Measurements from ENCODE around the gene SDHAF2. TPM values are rescaled to one million over a fixed set of nuclear protein-coding genes. Genes with fewer than 3 reads are reported as not detected.

The SDHAF2 gene
- total RNA-seq, 1 experiment from 2014 or later, result 30.1 TPM

GRCh38 chr11:61484541-61484940 is 54.6 kb downstream of the SDHAF2 start:
- BruUV-seq (replicated peaks), result no TSS peak

GRCh38 chr11:61485080-61485479 is 55.2 kb downstream of the SDHAF2 start:
- no peak overlapping the region for H3K4me3 Mint-ChIP-seq (ENCODE audit: unreplicated experiment)
- POLR2A ChIA-PET, result interaction anchor here (0.7 to 1.5 kb wide), 2 partner anchors 13 to 130 kb away, joined by 3 read pairs; no protein-coding TSS in a partner anchor

More at GRCh38 chr11:61484541-61484940, 54.6 kb downstream of the SDHAF2 start:
- ChIA-PET CTCF (interaction anchor here (0.9 to 5.2 kb wide), 6 partner anchors 9 to 154 kb away, joined by 4 to 39 read pairs (median 7); no protein-coding TSS in a partner anchor), POLR2A (interaction anchor here (1.5 kb wide), 1 partner anchor 13 kb away, joined by 3 read pairs; no protein-coding TSS in a partner anchor)
- Mint-ChIP-seq H3K36me3 (ENCODE audit: insufficient read depth, unreplicated experiment) (peaks cover 6% of the 10 kb centered on the region), H3K27ac (ENCODE audit: low read depth, unreplicated experiment) (no peak overlapping the region), H3K4me1 (ENCODE audit: insufficient read depth, unreplicated experiment) (peaks cover 7% of the 10 kb centered on the region), H3K4me3 (ENCODE audit: unreplicated experiment) (no peak overlapping the region), H3K9me3 (ENCODE audit: unreplicated experiment) (no peaks in the 10 kb centered on the region), H3K27me3 (ENCODE audit: insufficient read depth, unreplicated experiment) (peaks cover 11% of the 10 kb centered on the region)
- intact Hi-C loops (cut with micrococcal nuclease), result loop anchor here (10.0 kb wide), 1 partner anchor 250 kb away; no protein-coding TSS in a partner anchor
- DNase-seq (ENCODE audit: unreplicated experiment), result no peak
- no peak for TF ChIP-seq CTCF (IDR thresholded peaks at IDR 0.05; ENCODE audit: unreplicated experiment)

GRCh38 chr11:61486011-61486620 is 56.2 kb downstream of the SDHAF2 start:
- H3K9me3 Mint-ChIP-seq (ENCODE audit: unreplicated experiment), result no peaks in the 10 kb centered on the region
- H3K36me3 Mint-ChIP-seq (ENCODE audit: insufficient read depth, unreplicated experiment), result peaks cover 6% of the 10 kb centered on the region
- BruUV-seq (replicated peaks), result no TSS peak
- H3K27me3 Mint-ChIP-seq (ENCODE audit: insufficient read depth, unreplicated experiment), result peaks cover 11% of the 10 kb centered on the region
- H3K4me1 Mint-ChIP-seq (ENCODE audit: insufficient read depth, unreplicated experiment), result peaks cover 7% of the 10 kb centered on the region
- POLR2A ChIA-PET, result interaction anchor here (0.7 to 1.5 kb wide), 2 partner anchors 14 to 200 kb away, joined by 3 to 4 read pairs; no protein-coding TSS in a partner anchor
- no peak for TF ChIP-seq CTCF (IDR thresholded peaks at IDR 0.05; ENCODE audit: unreplicated experiment)
- intact Hi-C loops (cut with micrococcal nuclease), result loop anchor here (10.0 kb wide), 1 partner anchor 249 kb away; no protein-coding TSS in a partner anchor
- CTCF ChIA-PET, result interaction anchor here (0.7 to 4.6 kb wide), 5 partner anchors 9 to 153 kb away, joined by 4 to 36 read pairs (median 8); no protein-coding TSS in a partner anchor
- DNase-seq (ENCODE audit: unreplicated experiment), result no peak
- no peak overlapping the region for H3K27ac Mint-ChIP-seq (ENCODE audit: low read depth, unreplicated experiment)
- H3K4me3 Mint-ChIP-seq (ENCODE audit: unreplicated experiment), result no peak overlapping the region

More at GRCh38 chr11:61485080-61485479, 55.2 kb downstream of the SDHAF2 start:
- Mint-ChIP-seq H3K36me3 (ENCODE audit: insufficient read depth, unreplicated experiment) (peaks cover 6% of the 10 kb centered on the region), H3K4me1 (ENCODE audit: insufficient read depth, unreplicated experiment) (peaks cover 7% of the 10 kb centered on the region), H3K27ac (ENCODE audit: low read depth, unreplicated experiment) (no peak overlapping the region), H3K9me3 (ENCODE audit: unreplicated experiment) (no peaks in the 10 kb centered on the region), H3K27me3 (ENCODE audit: insufficient read depth, unreplicated experiment) (peaks cover 11% of the 10 kb centered on the region)
- intact Hi-C loops (cut with micrococcal nuclease), result loop anchor here (10.0 kb wide), 1 partner anchor 250 kb away; no protein-coding TSS in a partner anchor
- CTCF ChIA-PET, result interaction anchor here (0.7 to 5.2 kb wide), 5 partner anchors 10 to 154 kb away, joined by 4 to 39 read pairs (median 7); no protein-coding TSS in a partner anchor
- no TSS peak for BruUV-seq (replicated peaks)
- TF ChIP-seq CTCF (IDR thresholded peaks at IDR 0.05; ENCODE audit: unreplicated experiment), result no peak
- no peak for DNase-seq (ENCODE audit: unreplicated experiment)

- H3K36me3 Mint-ChIP-seq (ENCODE audit: insufficient read depth, unreplicated experiment), result peaks cover 6% of the 10 kb centered on the region
- H3K27ac Mint-ChIP-seq (ENCODE audit: low read depth, unreplicated experiment), result no peak overlapping the region
- intact Hi-C loops (cut with micrococcal nuclease), result loop anchor here (10.0 kb wide), 1 partner anchor 248 kb away; no protein-coding TSS in a partner anchor
- no TSS peak for BruUV-seq (replicated peaks)
- no peak for TF ChIP-seq CTCF (IDR thresholded peaks at IDR 0.05; ENCODE audit: unreplicated experiment)
- ChIA-PET POLR2A (no interaction called here), CTCF (interaction anchor here (0.8 to 4.6 kb wide), 4 partner anchors 9 to 202 kb away, joined by 3 to 36 read pairs (median 9); no protein-coding TSS in a partner anchor)
- peaks cover 11% of the 10 kb centered on the region for H3K27me3 Mint-ChIP-seq (ENCODE audit: insufficient read depth, unreplicated experiment)
- peaks cover 7% of the 10 kb centered on the region for H3K4me1 Mint-ChIP-seq (ENCODE audit: insufficient read depth, unreplicated experiment)
- H3K9me3 Mint-ChIP-seq (ENCODE audit: unreplicated experiment), result no peaks in the 10 kb centered on the region
- no peak overlapping the region for H3K4me3 Mint-ChIP-seq (ENCODE audit: unreplicated experiment)
- peak; percentile 29 for DNase-seq (ENCODE audit: unreplicated experiment)
These were observed 56.9 kb downstream of the SDHAF2 start for GRCh38 chr11:61486779-61487178.
